ENCODE results near the gene INSIG1.

INSIG1 gene

GRCh38 chr7:155297517-155298287, at the start of gene INSIG1:
TSS of gene INSIG1 (plus strand) at chr7:155297878. CDS start at chr7:155298286, 408 bp downstream.
- DNase-seq: peak; percentile 93 to 97

DNA sequence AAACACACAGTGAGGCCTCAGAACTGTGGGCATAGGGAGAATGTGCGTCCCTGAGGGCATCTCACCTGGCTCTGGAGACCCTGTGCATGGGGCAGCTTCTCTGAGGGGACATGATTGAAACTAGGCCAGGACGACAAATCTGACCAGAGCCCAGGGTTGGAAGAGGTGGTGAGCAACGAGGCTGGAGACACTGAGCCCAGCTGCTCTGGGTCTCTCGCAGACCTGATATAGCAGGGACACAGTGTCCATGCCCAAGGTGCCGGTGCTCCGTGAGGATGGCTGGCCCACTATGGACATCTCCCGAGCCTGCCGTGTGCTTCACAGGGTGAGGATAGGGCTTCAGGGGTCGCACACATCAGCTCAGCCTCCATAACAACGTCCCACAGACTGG, 49.3 kb upstream of the INSIG1 start:
- no peak for DNase-seq

DNA sequence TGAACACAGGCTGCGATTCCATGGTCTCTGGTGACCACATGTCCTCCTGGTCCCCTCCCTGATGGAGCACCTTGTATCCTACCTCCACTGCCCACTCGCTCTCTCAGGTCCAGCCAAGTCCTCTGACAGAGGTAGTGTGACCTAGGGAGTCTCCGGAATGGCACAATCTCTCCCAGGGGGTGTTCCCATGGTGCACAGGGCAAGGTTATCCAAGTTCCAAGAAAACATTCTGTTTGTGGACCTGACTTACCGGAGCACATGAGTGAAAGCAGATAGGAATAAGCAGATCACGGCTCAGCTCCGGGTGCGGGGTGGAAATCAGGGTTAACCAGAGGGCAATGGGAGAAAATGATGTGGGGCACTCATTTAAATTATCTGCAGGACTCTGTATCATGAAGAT, 45.8 kb upstream of the INSIG1 start:
- DNase-seq: no peak

DNA sequence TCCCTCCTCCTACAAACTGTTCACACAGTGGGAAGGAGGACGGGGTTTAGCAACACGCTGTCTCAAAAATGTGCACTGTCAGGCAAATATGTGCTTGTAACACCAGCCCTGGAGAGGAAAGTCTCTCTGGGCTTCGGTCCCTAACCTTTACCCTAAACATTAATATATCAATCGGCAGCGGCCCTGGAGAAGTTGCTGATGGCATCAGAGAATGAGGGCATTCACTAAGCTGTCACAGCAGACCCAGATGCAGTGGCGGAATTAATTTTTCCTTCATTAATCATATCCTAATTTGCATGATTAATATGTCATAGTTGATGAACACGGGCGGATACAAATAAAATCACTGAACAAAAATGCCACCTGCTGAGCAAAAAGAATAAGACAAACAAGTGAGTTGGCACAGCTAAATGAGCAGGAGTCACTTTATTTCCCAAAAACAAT, 45.2 kb upstream of the INSIG1 start:
- DNase-seq: no peak

- no peak for DNase-seq
These were observed 44.7 kb upstream of the INSIG1 start for GRCh38 chr7:155252892-155253501.

DNA sequence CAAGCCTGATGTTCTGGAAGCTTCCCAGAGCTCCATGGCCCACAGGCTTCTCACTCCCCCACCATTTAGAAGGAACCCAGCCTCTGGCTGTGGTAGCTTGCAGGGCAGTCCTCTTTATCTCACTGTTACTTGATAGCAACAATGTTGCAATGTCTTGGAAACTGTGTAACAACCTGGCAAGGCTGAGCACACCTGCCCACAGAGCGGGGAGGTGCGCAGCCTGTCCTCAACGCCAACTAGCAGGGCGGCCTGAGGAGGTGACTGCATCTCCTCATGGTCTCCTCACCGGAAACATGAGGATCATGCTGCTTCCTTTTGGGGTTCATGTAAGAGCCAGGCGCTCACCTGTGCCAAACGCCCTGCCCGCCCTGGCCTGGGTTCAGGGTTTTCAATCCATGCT, 43.7 kb upstream of the INSIG1 start:
- no peak for DNase-seq

- no peak for DNase-seq
These were observed 42.6 kb upstream of the INSIG1 start for GRCh38 chr7:155255071-155255470.

DNA sequence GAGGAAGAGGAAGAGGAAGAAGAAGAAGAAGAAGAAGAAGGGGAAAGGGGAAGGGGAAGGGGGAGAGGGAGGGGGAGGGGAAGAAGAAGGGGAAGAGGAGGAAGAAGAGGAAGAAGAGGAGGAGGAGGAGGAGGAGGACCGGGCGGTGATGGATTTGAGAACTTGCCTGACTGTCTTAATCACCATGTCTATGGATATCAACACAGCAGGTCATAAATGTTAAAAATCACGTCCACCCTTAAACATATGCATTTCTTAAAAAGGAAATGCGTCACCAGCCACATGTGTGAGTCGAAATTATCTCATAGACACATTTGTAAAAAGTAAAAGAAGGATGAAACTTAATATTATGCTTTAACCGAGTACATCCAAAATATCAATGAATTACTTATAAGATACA, 42.1 kb upstream of the INSIG1 start:
- DNase-seq: peak in 1 of 2 donors; percentile 30

GRCh38 chr7:155256081-155256760, 41.5 kb upstream of the INSIG1 start:
- DNase-seq: no peak

DNA sequence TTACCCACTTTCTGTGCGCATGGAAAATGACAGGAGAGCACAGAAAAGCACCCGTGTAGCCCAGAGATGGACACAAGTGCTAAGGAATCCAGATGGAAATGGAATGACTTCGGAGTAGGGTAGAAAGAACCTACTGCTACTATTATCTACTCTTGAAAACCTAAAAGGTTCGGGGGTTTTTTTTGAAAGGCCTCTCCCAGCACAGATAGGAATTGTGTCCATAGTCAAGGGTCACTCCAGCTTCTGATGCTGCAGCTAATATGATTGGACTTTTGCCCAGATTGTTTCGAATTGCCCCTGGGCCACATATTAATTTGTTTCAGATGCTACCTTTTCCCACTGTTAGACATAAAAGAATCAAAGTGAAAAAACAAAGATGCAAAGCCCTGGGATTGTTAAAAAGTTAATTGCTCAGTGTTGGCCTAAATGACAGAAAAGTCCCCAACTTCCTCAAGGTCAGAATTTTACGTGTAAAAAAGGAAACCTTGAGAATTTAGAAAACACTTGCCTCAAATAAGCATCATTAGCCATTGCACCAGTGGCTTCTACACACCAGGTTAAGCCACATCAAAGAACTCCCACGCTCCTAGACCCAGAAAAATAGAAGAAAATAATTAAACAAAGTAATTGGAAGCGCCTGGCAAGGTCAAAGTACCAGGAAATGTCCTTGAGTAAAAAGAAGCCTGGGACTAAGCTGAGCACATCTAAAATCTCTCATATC, 40.8 kb upstream of the INSIG1 start:
- DNase-seq: no peak

DNA sequence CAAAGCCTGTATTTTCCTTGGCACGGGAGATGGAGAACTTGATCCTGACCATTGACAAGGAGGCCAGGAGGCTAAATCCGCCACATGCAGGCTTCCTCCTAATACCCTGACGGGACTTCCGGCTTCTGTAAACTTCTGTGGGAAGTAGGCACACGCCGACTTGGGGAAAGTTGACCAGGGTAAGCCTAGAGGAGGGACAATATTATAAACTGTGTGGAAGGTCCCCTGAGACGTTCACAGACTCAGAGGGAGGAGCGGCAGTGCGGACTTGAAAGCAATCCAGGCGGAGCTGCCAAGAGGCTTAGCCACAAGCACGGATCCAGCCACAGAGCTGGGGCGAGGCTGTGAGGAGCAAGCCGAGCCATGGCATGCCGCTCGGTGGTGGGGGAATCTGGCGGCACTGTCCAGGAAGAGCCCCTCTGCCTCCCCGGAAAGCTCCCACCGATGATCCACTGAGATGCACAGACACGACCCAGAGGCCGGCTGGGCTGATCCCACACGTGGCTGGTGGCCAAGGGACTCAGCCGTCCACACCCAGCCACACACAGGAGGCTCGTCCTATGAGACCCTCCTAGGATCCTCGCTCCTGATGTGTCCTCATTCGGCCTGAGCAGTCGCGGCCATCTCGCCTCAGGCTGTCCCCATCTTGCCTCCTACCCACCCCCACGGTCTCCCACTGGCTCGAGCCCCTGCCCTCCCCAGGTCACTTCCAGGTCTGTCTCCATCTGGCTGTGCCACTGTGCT, 40.0 kb upstream of the INSIG1 start:
- no peak for DNase-seq

DNA sequence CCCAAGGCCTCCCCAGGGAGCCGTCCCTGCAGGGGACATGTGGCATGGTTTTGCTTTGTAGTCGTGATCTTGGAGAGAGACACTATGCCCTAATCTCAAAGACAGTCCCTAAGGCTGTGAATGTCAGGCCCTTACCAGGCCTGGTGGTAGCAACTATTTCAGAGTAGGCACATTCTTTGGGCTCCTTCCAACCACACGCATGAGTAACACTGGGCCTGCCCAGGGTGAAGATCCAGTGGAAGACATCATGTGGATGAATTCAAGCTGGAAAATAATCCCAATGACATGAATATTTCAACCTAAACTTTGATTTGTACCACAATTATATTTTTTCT, 39.5 kb upstream of the INSIG1 start:
- no peak for DNase-seq

DNA sequence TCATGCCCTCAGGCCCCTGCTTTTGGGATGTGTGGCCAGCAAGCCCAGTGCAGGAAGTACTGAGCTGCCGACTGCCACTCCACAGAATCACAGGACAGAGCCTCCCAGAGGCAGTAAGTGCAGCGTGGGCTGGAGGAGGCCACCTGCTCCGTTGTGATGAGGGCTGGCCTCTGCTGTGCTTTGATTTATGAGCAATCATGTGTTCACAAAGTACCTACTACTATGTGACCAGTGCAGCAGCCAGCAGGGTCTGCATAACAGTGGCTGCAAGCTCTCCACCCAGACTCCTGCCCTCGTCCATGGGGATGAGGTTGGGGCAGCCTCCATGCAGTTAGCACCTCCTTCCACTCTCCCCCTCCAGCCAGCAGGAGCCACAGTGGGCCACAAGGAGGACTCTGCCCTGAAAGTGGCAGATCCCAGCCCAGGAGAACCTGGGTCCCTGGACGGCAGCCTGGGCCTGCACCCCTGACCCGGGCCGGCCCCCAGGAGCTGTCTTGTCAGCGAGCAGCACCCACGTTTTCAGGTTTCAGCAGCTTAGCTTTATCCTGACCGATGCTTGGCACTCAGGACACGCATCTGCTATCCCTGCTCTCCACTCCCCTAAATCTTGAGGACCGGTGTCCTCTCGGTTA, 37.7 kb upstream of the INSIG1 start:
- no peak for DNase-seq

DNA sequence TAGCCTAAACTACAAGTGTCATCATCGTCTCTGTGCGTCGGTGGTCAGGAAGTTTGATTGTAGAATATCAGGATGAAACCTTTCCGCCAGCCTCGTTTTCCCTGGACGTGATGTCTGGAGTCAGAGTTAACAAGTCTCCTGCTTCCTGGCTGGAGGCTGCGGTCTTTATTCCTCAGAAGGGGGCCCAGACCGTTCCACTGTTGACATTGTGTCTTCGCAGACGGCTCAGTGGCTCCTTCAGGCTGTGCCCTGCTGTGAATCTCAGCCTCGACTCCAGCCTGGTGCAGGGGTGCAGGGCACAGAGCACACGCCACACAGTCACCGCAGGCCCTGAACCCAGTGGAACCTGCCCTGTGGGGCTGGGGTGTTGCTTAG, 37.2 kb upstream of the INSIG1 start:
- DNase-seq: no peak

GRCh38 chr7:155261031-155261985, 36.4 kb upstream of the INSIG1 start:
- no peak for DNase-seq

DNA sequence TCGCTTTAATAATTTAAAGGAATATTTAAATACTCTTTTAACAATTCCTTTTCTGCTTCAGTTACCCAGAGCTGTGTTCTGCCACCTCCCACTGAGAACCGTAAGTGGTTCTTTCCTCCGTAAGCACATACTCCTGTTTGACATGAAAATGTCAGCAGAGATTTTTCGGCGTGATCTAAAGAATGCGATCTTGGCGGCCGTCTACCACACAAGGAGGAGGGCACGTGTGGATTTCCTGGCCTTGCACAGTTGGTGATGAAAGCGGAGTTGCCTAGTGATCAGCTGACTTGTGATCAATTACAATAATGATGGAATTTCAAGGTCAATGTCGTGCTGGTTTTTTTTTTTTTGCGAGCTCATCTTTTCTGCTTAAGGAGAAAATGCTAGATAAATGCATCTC, 35.6 kb upstream of the INSIG1 start:
- DNase-seq: no peak

GRCh38 chr7:155263051-155263450, 34.6 kb upstream of the INSIG1 start:
- no peak for DNase-seq

- no peak for DNase-seq
These were observed 34.0 kb upstream of the INSIG1 start for GRCh38 chr7:155263581-155264143.

DNA sequence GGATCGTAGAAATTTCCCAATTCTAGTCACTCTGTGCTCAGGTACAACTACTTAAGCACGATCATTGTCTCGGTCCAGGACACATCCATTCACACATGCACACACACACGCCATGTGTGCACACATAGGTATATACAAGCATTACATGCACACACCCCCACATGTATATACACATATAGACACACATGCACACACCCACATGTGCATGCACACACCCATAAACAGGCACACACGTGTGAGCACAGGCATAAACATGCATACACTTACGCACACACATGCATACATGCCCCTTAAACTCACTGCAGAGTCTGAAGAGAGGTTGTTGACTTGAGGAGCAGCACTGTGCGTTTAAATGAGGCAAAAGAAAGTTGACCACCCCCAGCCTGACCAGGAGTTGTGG, 32.5 kb upstream of the INSIG1 start:
- no peak for DNase-seq

DNA sequence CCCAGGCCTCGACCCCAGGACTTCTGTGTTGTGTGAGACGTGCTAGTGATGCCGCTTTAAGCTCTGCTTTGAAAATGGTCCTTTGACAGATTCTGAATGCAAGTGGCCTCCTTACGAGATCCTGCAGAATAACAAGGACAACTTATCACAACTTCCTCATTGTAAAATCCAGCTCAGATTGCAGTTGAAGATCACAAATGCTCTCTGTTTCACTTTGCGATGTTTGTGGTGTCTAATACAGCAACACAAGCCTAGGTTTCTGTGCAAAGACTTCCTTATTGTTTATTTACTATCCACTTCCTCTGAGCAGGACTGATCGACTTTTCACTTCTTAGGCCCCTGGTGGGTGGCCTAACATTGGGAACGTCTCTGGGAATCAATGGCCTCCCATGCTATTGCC, 31.7 kb upstream of the INSIG1 start:
- DNase-seq: peak; percentile 30 to 40

- no peak for DNase-seq
These were observed 31.2 kb upstream of the INSIG1 start for GRCh38 chr7:155266440-155266839.

All from inflammatory macrophage treated with lipopolysaccharide for 1 hour (primary cell).